Midbrain (tissue), 1 donor: ENCODE results near the gene ZNF226.
"Not testable (repeated sequence)": the region's sequence is repeated elsewhere in the genome, so short reads cannot be mapped to it uniquely, and the experiment has no call there.

Experiments
- DNase-seq: peaks from one replicate; lab custom pipeline; 2025; lab: John Stamatoyannopoulos, UW

ZNF226 gene

GRCh38 chr19:44164673-44165512 lies at the start of gene ZNF226:
Gene ZNF226 (plus strand): TSS chr19:44165100. CDS start chr19:44170081, 4,981 bp downstream.
- peak; percentile 99 for DNase-seq

GRCh38 chr19:44121162-44121561 lies 43.7 kb upstream of the ZNF226 start:
- DNase-seq = not testable (repeated sequence)

GRCh38 chr19:44131955-44132354 lies 32.9 kb upstream of the ZNF226 start:
- DNase-seq = no peak

GRCh38 chr19:44141191-44142058 lies 23.5 kb upstream of the ZNF226 start, which contains the start of gene ZNF234:
Gene ZNF234 (plus strand): TSS chr19:44141554. CDS start chr19:44144633, 3,079 bp downstream.
- DNase-seq = peak; percentile 92

GRCh38 chr19:44142059-44142433 lies 22.9 kb upstream of the ZNF226 start:
- DNase-seq = peak; percentile 14

GRCh38 chr19:44149776-44150175 lies 15.1 kb upstream of the ZNF226 start:
- no peak for DNase-seq

- DNase-seq = no peak
These were observed 13.4 kb upstream of the ZNF226 start for GRCh38 chr19:44151491-44151890.

- no peak for DNase-seq
These were observed 8.4 kb upstream of the ZNF226 start for GRCh38 chr19:44156475-44156874.

- DNase-seq = no peak
These were observed 1.1 kb upstream of the ZNF226 start for GRCh38 chr19:44163789-44164188.

GRCh38 chr19:44164327-44164672 lies 600 bp upstream of the ZNF226 start:
- DNase-seq = no peak

GRCh38 chr19:44170660-44171059 lies 5.8 kb downstream of the ZNF226 start:
- DNase-seq = not testable (repeated sequence)

- no peak for DNase-seq
These were observed 11.7 kb downstream of the ZNF226 start for GRCh38 chr19:44176590-44176989.

GRCh38 chr19:44180968-44181367 lies 16.1 kb downstream of the ZNF226 start:
- no peak for DNase-seq

GRCh38 chr19:44182145-44182544 lies 17.2 kb downstream of the ZNF226 start:
- DNase-seq = no peak

- no peak for DNase-seq
These were observed 25.1 kb downstream of the ZNF226 start for GRCh38 chr19:44190020-44190419.

- no peak for DNase-seq
These were observed 27.2 kb downstream of the ZNF226 start for GRCh38 chr19:44192127-44192526.

GRCh38 chr19:44196772-44197171 lies 31.9 kb downstream of the ZNF226 start:
- DNase-seq = no peak

GRCh38 chr19:44202470-44202869 lies 37.6 kb downstream of the ZNF226 start:
- DNase-seq = no peak

- DNase-seq = no peak
These were observed 38.1 kb downstream of the ZNF226 start for GRCh38 chr19:44202974-44203373.

GRCh38 chr19:44203877-44204276 lies 39.0 kb downstream of the ZNF226 start:
- DNase-seq = not testable (repeated sequence)

GRCh38 chr19:44204772-44205171 lies 39.9 kb downstream of the ZNF226 start:
- no peak for DNase-seq

GRCh38 chr19:44207126-44207803 lies 42.4 kb downstream of the ZNF226 start:
- DNase-seq = peak; percentile 96
